T follicular helper cell (primary cell): ENCODE measurements around the gene LRCH1.

Experiments
- DNase-seq: peaks from one replicate; pipeline ENCODE4 v3.0.0-alpha.2; 2020; ENCODE audit warnings: low read depth

The LRCH1 gene

GRCh38 chr13:46639033-46639981 lies 86.3 kb downstream of the LRCH1 start:
- DNase-seq = no peak

GRCh38 chr13:46640843-46641242 lies 87.9 kb downstream of the LRCH1 start:
- no peak for DNase-seq

DNA sequence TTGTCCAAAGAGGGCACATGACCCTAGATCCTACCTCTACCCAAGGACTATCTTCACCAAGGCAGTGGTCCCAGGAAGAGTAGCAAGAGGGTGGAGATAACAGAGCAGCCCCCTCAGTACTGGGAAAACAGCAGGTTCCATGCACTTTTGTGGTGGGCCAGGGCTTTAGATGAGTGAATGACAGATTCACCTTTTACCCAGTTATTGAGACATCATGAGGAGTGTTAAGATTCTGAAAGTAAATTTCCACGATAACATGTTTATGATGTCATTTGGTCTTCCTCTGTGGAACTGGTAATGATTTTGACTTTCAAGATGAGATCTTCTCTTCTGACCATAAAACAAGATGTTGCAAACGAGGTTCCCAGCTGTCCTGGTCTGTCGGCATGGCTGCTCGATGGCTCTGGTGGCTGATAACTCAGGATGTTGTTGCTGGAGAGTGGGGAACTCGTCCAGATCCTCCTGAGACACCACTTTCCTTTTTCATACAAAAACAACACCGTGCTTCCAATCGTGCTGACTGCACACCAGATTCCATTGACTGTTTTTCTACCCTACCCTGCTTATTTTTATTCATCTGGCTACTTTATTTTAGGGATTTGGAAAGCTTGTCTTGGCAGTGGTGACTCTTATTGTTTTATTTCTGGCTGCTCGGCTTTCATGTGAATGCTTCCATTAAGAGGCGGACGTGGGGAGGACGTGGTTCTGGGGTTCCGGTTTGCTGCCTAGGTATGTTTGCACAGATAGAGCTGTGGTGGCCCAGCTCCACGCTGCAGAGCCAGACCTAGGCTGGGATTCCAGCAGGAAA lies 88.5 kb downstream of the LRCH1 start:
- DNase-seq = no peak

DNA sequence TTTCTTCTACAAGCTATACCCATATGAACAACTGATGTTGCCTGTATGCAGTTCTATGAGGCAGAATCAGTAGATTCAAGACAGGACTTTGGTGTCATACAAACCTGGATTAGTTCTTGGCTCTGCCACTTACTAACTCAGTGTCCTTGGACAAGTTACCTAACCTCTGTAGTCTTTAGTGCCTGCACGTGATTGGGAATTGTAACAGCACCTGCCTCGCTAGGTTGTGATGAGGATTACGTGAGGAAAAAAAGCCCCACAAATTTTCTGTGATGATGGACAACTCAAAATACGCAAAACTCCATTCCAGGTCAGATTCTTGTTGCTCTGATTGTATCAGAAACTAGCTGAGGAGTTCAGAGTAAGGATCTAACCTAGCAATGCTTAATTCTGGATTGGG lies 89.3 kb downstream of the LRCH1 start:
- no peak for DNase-seq

DNA sequence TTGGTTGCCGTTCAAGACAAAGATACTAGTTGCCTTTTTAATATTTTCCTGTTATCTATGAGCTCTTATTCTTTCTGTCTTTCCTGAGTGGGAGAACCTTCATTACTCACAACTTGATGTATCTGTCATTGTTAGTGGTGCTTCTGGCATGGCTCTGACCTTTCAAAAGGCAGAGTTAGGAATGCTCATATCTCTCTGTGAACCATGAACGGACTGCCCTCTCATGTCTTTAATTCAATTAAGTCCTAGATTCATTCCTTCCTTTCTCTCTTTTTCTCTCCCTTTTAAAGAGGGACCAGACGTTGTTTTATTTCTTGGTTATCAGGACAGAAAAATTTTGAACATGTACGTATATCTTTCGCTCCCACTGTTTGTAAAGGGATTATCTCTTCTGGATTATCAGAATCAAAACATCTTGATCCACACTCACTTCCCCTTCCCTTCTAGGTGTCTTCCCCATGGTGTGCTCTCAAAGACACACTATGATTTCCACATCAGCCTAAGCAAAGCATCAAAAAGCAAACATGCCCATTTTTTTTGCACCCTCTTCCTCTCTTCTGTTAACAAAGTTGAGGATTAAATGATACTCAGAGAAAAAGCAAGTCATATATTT lies 90.3 kb downstream of the LRCH1 start:
- DNase-seq = no peak

- DNase-seq = no peak
Measured at GRCh38 chr13:46644816-46645215, 91.8 kb downstream of the LRCH1 start.

DNA sequence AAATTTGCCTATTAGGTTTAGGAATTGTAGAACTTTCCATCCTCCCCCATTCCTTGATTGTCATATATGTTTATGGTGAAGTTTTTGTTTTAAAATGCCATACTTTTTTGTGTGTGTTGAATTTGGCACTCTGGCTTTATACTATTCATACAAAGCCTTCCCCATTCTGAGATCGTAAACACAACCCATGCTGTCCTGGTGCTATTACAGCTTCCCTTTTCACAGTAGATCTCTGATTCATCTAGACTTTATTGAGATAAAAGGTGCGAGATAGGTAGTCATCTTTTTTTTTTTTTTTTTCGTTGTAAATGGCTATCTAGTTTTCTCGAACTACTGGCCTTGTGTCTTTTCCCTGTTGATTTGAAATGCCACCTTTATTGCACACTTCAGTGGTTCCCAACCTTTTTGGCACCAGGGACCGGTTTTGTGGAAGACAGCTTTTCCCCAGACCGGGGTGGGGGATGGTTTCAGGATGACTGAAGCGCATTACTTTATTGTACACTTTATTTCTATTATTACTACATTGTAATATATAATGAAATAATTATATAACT lies 94.6 kb downstream of the LRCH1 start:
- DNase-seq = no peak

- no peak for DNase-seq
Measured at GRCh38 chr13:46648166-46648607, 95.2 kb downstream of the LRCH1 start.

DNA sequence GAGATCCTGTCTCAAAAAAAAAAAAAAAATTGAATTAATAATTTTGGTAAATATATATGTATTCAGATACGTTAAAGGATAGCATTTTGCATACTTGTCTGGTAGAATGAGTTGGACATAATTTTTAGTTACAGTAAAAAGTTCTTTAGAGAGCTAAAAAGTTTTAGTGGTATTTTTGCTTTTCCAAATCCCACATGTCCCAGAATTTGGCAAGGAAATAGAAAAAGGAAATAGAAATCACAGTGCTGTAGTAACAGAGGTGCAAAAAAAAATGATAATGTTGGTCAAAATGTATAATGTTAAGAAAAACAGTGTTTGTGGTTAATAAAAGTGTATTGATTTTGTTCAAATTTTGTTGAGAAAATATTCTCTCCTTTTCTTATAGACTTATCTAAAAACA lies 96.8 kb downstream of the LRCH1 start:
- no peak for DNase-seq

DNA sequence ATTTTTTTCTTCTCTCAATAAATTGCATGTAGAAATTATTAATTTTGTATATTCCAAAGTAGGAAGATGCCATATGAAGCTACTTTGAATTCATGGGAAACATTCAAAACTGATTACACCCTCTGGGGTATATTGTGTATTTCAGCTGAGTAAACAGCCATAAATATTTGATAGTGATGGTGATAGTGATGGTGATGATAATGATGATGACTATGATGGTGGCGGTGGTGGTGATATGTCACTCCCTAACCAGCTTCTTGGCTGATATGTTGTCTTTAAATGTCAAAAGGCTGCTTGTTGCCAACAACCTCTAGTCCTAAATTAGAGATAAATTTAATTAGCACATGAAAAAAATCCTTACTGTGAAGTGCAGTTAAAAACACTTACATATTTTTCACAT lies 102.0 kb downstream of the LRCH1 start:
- no peak for DNase-seq

- no peak for DNase-seq
Measured at GRCh38 chr13:46655377-46656180, 102.6 kb downstream of the LRCH1 start.

- no peak for DNase-seq
Measured at GRCh38 chr13:46656786-46657185, 103.8 kb downstream of the LRCH1 start.

DNA sequence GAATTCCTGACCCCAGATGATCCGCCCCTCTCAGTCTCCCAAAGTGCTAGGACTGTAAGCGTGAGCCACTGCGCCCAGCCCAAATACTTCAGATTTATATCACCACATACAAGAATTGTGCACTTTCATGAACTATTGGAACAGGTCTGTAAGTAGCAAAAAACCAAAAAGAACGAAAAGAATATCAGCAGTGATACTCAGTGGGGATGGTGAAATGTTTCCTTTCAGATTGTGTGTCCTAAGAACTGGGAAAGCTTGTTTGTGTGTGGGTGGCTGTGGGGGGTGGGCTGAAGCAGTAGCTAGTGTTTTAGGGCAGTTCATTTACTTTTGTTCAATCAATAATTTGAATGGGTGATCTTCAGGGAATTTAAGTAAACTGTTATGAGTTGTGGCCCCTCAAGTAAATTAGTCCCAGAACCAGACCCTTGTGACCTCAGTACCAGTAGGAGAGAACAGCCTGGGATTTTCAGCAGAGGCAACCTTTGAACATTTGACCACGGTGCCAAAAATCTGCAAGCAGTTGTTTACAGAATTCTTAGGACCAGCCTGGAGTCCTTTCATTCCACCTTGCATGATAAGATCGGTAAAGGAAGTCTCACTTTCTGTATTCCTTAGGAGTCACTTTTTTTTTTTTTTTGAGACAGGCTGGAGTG lies 106.6 kb downstream of the LRCH1 start:
- DNase-seq = no peak

DNA sequence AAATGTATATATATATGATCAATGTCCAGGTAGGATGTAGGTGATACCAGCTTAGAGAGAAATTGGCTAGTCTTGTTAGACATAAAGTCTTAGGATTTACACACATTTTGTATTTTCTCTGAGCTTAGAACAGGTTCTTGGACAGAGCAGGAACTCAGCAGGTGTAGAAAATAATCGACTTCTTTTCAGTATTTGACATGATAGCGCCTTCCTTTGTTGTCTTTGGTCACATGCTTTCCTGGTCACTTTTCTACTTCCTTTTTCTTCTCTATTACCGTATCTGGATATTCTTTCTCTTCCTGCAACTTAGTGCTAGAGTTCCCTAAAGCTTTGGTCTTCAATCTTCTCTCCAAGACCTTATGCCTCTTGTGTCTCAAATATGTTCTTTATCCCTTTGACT lies 107.4 kb downstream of the LRCH1 start:
- DNase-seq = no peak

GRCh38 chr13:46660857-46661256 lies 107.9 kb downstream of the LRCH1 start:
- no peak for DNase-seq

GRCh38 chr13:46662690-46663089 lies 109.7 kb downstream of the LRCH1 start:
- DNase-seq = no peak

DNA sequence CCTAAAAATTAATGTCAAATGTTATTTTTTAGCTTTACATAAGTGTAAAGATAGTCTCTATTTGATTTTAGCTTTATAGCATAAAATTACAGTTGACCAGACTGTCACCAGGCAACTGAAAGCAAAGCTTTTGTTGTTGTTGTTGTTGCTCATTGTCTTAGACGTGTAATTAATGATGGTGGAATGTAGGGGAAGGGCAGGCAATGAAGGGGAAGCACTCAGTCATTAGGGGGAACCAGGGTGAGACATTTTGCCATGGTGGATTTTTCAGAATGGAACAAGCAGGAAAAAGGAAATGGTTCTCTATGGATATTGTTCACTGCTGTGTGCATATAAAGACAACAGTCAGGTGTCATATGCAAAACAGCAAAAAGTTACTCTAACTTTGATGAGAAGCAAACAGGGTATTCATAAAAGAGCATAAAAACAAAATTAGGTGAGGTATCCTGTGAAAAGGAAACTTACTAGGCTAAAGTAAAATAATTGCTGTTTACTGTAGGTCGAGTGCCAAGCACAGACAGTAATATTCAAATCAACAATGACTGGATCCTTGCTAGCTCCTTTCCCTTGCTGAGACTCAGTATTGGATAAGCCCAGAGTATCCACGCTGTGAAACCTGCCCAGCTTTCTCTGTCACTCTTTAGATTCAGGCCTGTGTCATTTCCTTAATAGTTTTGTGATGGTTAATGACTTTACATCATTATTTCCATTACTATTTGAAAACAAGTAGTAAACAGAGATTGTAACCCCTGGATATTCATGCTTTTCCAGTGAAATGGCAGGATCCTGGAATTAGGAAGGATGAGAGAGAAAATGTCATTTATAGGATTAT lies 110.5 kb downstream of the LRCH1 start:
- DNase-seq = no peak

DNA sequence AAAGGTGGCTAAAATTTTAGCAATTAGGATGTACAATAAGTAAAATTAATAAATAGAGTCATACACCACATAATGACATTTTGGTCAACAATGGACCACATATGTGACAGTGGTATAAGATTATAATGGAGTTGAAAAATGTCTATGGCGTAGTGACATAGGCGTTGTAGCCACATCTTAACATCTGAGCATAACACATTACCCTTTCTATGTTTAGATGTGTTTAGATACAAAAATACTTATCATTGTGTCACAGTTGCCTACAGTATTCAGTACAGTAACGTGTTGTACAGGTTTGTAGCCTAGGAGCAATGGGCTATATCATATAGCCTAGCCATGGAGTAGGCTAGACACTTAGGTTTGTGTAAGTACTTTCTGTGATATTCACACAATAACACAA lies 111.2 kb downstream of the LRCH1 start:
- DNase-seq = no peak

DNA sequence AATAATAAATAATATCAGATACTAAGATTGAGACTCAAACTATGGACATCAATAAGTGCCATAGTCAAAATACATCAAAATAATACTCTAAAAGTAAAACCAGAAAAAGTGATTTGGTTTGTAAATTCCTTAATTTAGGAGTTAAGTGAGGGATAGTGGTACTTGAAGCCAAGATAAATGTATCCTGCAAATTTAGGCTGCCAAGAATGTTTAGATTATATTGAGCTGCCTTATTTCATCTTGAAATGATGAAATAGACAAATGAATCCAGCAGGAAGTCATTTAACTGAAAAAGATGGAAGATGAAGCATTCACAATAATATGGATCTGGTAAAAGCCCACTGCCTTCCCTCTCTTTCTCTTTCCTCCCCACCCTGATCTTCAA lies 112.3 kb downstream of the LRCH1 start:
- no peak for DNase-seq
